GM12878 (cell line): ENCODE results near the gene CYTH3. TPM values are rescaled to one million over a fixed set of nuclear protein-coding genes. Genes with fewer than 3 reads are reported as not detected.

Experiments
- BACH1 ChIP-seq: fragments of 450-650 bp; IDR thresholded peaks from 2 replicates; pipeline ENCODE4 v1.6.1; 2017; ENCODE audit warnings: mild to moderate bottlenecking, borderline replicate concordance
- BHLHE40 ChIP-seq, 2 experiments: fragments of 450-650 bp in 1 of 2; IDR thresholded peaks; 2 replicates each; pipeline ENCODE4 v1.6.1; 2011 to 2017; ENCODE audit warnings: low read depth in 2 of 2, borderline replicate concordance in 1 of 2, improper control_type of control experiment in 1 of 2, low read length in 1 of 2, mild to moderate bottlenecking in 1 of 2
- CHD4 ChIP-seq: fragments of 200-600 bp; sonication (generic); IDR thresholded peaks from 2 replicates; pipeline ENCODE4 v1.6.1; 2016; ENCODE audit warnings: mild to moderate bottlenecking
- CREB1 ChIP-seq: IDR thresholded peaks from 2 replicates; pipeline ENCODE4 v1.6.1; 2012; ENCODE audit warnings: low read depth, mild to moderate bottlenecking, inconsistent platforms
- CREM ChIP-seq: IDR thresholded peaks from 2 replicates; pipeline ENCODE4 v1.6.1; 2014; ENCODE audit warnings: antibody characterized with exemption, low read depth
- EGR1 ChIP-seq, 2 experiments: IDR thresholded peaks; 1 replicate in 1 of 2; 2 replicates in 1 of 2; pipeline ENCODE4 v1.6.1; 2011 to 2012; ENCODE audit warnings: low read depth in 2 of 2, low read length in 2 of 2, borderline replicate concordance in 1 of 2, mild to moderate bottlenecking in 1 of 2, moderate library complexity in 1 of 2
- EP300 ChIP-seq, 2 experiments: fragments of 150-350 bp in 1 of 2; IDR thresholded peaks; 2 replicates each; pipeline ENCODE4 v1.6.1; 2011 to 2012; ENCODE audit warnings: low read depth in 2 of 2, low read length in 2 of 2, borderline replicate concordance in 1 of 2, improper control_type of control experiment in 1 of 2, inconsistent platforms in 1 of 2; ENCODE audit not compliant: control insufficient read depth in 1 of 2
- ETV6 ChIP-seq, 2 experiments: fragments of 450-650 bp in 1 of 2; IDR thresholded peaks in 1 of 2; conservative IDR thresholded peaks in 1 of 2; 2 replicates each; pipeline ENCODE4 v1.6.1; 2014; ENCODE audit warnings: antibody characterized with exemption in 1 of 2, borderline replicate concordance in 1 of 2, low read depth in 1 of 2, mild to moderate bottlenecking in 1 of 2, moderate library complexity in 1 of 2
- HDAC2 ChIP-seq: fragments of 200-600 bp; sonication (generic); IDR thresholded peaks from 2 replicates; pipeline ENCODE4 v1.6.1; 2017
- HDGF ChIP-seq: fragments of 450-650 bp; IDR thresholded peaks from 2 replicates; pipeline ENCODE4 v1.6.1; 2016; ENCODE audit warnings: antibody characterized with exemption
- KAT2A ChIP-seq: conservative IDR thresholded peaks from 2 replicates; pipeline ENCODE4 v1.6.1; 2011; ENCODE audit warnings: low read depth, low read length; ENCODE audit not compliant: control insufficient read depth
- LARP7 ChIP-seq: fragments of 450-650 bp; IDR thresholded peaks from 2 replicates; pipeline ENCODE4 v1.6.1; 2017; ENCODE audit warnings: mild to moderate bottlenecking
- MTA3 ChIP-seq: IDR thresholded peaks from 2 replicates; pipeline ENCODE4 v1.6.1; 2012; ENCODE audit warnings: low read length, inconsistent platforms, borderline replicate concordance
- NFIC ChIP-seq: IDR thresholded peaks from 2 replicates; pipeline ENCODE4 v1.6.1; 2012; ENCODE audit warnings: low read depth, mild to moderate bottlenecking, inconsistent platforms, low read length, moderate library complexity
- NR2F1 ChIP-seq: fragments of 450-650 bp; conservative IDR thresholded peaks from 2 replicates; pipeline ENCODE4 v1.6.1; 2017; ENCODE audit warnings: mild to moderate bottlenecking
- NRF1 ChIP-seq: conservative IDR thresholded peaks from 2 replicates; pipeline ENCODE4 v1.6.1; 2011; ENCODE audit warnings: mild to moderate bottlenecking, low read depth, low read length, improper control_type of control experiment
- POLR2AphosphoS5 ChIP-seq: IDR thresholded peaks from 2 replicates; pipeline ENCODE4 v1.6.1; 2011; ENCODE audit warnings: mild to moderate bottlenecking, low read length, inconsistent platforms
- RAD21 ChIP-seq: IDR thresholded peaks from 2 replicates; pipeline ENCODE4 v1.6.1; 2011; ENCODE audit warnings: mild to moderate bottlenecking, low read depth, low read length, moderate library complexity; ENCODE audit not compliant: insufficient read depth
- RBBP5 ChIP-seq: fragments of 200-600 bp; sonication (generic); conservative IDR thresholded peaks from 2 replicates; pipeline ENCODE4 v1.6.1; 2016
- RUNX3 ChIP-seq: IDR thresholded peaks from 2 replicates; pipeline ENCODE4 v1.6.1; 2012; ENCODE audit warnings: low read length, inconsistent platforms
- SP1 ChIP-seq: IDR thresholded peaks from one replicate; pipeline ENCODE4 v1.6.1; 2011; ENCODE audit warnings: low read depth, low read length
- SREBF2 ChIP-seq: IDR thresholded peaks from 2 replicates; pipeline ENCODE4 v1.6.1; 2012; ENCODE audit warnings: mild to moderate bottlenecking, low read length
- TARDBP ChIP-seq: IDR thresholded peaks from 2 replicates; pipeline ENCODE4 v1.6.1; 2016; ENCODE audit warnings: borderline replicate concordance
- TCF12 ChIP-seq: IDR thresholded peaks from 2 replicates; pipeline ENCODE4 v1.6.1; 2011; ENCODE audit warnings: low read depth, mild to moderate bottlenecking, low read length
- YBX1 ChIP-seq: fragments of 450-650 bp; IDR thresholded peaks from 2 replicates; pipeline ENCODE4 v1.6.1; 2016; ENCODE audit warnings: antibody characterized with exemption
- ZBTB11 ChIP-seq: fragments of 450-650 bp; formaldehyde crosslinking; IDR thresholded peaks from 2 replicates; pipeline ENCODE4 v1.5.0; 2022; ENCODE audit warnings: mild to moderate bottlenecking, missing genetic modification characterization
- ZNF274 ChIP-seq: IDR thresholded peaks from one replicate; pipeline ENCODE4 v1.8.0; 2011; ENCODE audit not compliant: insufficient read length, insufficient read depth
- ZZZ3 ChIP-seq: IDR thresholded peaks from 2 replicates; pipeline ENCODE4 v1.6.1; 2011; ENCODE audit warnings: low read depth; ENCODE audit not compliant: control insufficient read depth, insufficient read length
- polyA plus RNA-seq, 11 experiments: library from polyadenylated mRNA; depleted of rRNA in 4 of 11; unstranded in 6 of 11; stranded (reverse) in 5 of 11; fragments of >200 nt; fragmentation: Nextera tagmentation in 4 of 11; fragmentation: Illumina TruSeq in 1 of 11; extraction: Ambion mirVana in 4 of 11; extraction: Trizol in 1 of 11; gene quantifications; 1 replicate in 1 of 11; 2 replicates in 10 of 11; pipeline versions ENCODE4 v1.2.1 to v1.2.3, GENCODE V29; 2011 to 2016; ENCODE audit warnings: inconsistent platforms in 2 of 11, missing spikeins in 2 of 11, low read depth in 1 of 11
- total RNA-seq, 4 experiments: library from RNA; depleted of rRNA in 3 of 4; stranded (reverse); fragments of >200 nt in 3 of 4; fragmentation: Illumina TruSeq in 1 of 4; extraction: Trizol in 1 of 4; gene quantifications; 2 replicates each; pipeline versions ENCODE4 v1.2.1 to v1.2.3, GENCODE V29; 2013 to 2021
- TF ChIP-seq, protein P1 (sequence below): IDR thresholded peaks from 2 replicates; pipeline ENCODE4 v1.6.1; 2011; ENCODE audit warnings: low read depth, low read length, improper control_type of control experiment, borderline replicate concordance
- TF ChIP-seq, protein P2 (sequence below): IDR thresholded peaks from 2 replicates; pipeline ENCODE4 v1.6.1; 2012; ENCODE audit warnings: low read depth, low read length, improper control_type of control experiment

CYTH3 gene
- total and polyA plus RNA-seq, 10 of the 15 experiments (the other 5 are each of a cell fraction or from before 2014, with no cell fraction given): 0.45 to 28.2 (median 15.7) TPM

DNA sequence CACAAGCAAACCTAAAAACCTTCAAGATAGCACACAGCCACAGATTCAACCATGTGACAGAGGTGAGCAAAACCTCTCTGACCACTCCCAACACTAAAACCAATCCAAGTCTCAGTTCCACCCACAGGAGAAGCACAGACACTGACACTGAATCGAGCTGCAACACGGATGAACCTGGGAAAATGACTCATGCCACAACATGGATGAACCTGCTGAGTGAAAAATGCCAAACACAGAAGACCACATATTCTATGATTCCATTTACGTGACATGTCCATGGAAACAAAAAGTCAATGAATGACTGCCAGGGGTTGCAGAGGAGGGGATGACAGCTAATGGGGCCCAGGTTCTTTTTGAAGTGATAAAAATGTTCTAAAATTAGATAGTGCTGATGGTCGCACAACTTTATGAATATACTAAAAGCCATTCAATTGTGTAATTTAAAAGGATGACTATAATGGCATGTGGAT lies 22.0 kb downstream of the CYTH3 start (continued):
- no peak for TF ChIP-seq YBX1
- TF ChIP-seq CREM: peak; percentile 83; the same call in 1 of the 2 replicates
- TF ChIP-seq CREB1: peak; percentile 29
- TF ChIP-seq, protein P1, sequence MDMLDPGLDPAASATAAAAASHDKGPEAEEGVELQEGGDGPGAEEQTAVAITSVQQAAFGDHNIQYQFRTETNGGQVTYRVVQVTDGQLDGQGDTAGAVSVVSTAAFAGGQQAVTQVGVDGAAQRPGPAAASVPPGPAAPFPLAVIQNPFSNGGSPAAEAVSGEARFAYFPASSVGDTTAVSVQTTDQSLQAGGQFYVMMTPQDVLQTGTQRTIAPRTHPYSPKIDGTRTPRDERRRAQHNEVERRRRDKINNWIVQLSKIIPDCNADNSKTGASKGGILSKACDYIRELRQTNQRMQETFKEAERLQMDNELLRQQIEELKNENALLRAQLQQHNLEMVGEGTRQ: no peak; the same call in 1 of the 2 replicates
- TF ChIP-seq RUNX3: peak; percentile 95
- peak; percentile 90 for TF ChIP-seq MTA3
- TF ChIP-seq KAT2A: no peak
- TF ChIP-seq ZNF274: no peak
- no peak for TF ChIP-seq ZBTB11
- no peak for TF ChIP-seq SP1
- TF ChIP-seq POLR2AphosphoS5: 0 out of 2 replicates have a peak, but pooled peaks have one; percentile 33
- no peak for TF ChIP-seq HDAC2
- no peak for TF ChIP-seq ZZZ3
- TF ChIP-seq EGR1 (IDR thresholded peaks at IDR 0.05; ENCODE audit: borderline replicate concordance in 1 of 2, low read depth in 2 of 2, low read length in 2 of 2): peak in 1 of 2 experiments; percentile 25; a peak in 1 of 3 replicates
- peak in 1 of 2 experiments; percentile 43; a peak in 1 of 4 replicates for TF ChIP-seq ETV6 (conservative IDR thresholded peaks at IDR 0.05 in 1 of 2, IDR thresholded peaks at IDR 0.05 in 1 of 2; ENCODE audit: borderline replicate concordance in 1 of 2, low read depth in 1 of 2)
- TF ChIP-seq TCF12: peak; percentile 69; the same call in 1 of the 2 replicates
- TF ChIP-seq HDGF: no peak; the same call in 1 of the 2 replicates
- TF ChIP-seq, protein P2, sequence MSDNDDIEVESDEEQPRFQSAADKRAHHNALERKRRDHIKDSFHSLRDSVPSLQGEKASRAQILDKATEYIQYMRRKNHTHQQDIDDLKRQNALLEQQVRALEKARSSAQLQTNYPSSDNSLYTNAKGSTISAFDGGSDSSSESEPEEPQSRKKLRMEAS: 0 out of 2 replicates have a peak, but pooled peaks have one; percentile 23
- TF ChIP-seq RBBP5: no peak
- TF ChIP-seq CHD4: no peak
- peak; percentile 95 for TF ChIP-seq NFIC
- peak; percentile 33 to 64; a peak in 2 of 4 replicates for TF ChIP-seq BHLHE40 (IDR thresholded peaks at IDR 0.05; ENCODE audit: borderline replicate concordance in 1 of 2, low read depth in 2 of 2, low read length in 1 of 2)
- TF ChIP-seq LARP7: no peak
- peak; percentile 69 to 84; a peak in 3 of 4 replicates for TF ChIP-seq EP300 (IDR thresholded peaks at IDR 0.05; ENCODE audit: borderline replicate concordance in 1 of 2, control insufficient read depth in 1 of 2, low read depth in 2 of 2, low read length in 2 of 2)
- TF ChIP-seq TARDBP: no peak
- no peak for TF ChIP-seq SREBF2
- TF ChIP-seq BACH1: peak; percentile 30; the same call in 1 of the 2 replicates
- peak; percentile 42; the same call in 1 of the 2 replicates for TF ChIP-seq RAD21
- TF ChIP-seq NR2F1: no peak
- TF ChIP-seq NRF1: no peak
